Measurements from ENCODE around the gene DCTD.
"Not testable (repeated sequence)": the region's sequence is repeated elsewhere in the genome, so short reads cannot be mapped to it uniquely, and the experiment has no call there.

Gene DCTD

DNA sequence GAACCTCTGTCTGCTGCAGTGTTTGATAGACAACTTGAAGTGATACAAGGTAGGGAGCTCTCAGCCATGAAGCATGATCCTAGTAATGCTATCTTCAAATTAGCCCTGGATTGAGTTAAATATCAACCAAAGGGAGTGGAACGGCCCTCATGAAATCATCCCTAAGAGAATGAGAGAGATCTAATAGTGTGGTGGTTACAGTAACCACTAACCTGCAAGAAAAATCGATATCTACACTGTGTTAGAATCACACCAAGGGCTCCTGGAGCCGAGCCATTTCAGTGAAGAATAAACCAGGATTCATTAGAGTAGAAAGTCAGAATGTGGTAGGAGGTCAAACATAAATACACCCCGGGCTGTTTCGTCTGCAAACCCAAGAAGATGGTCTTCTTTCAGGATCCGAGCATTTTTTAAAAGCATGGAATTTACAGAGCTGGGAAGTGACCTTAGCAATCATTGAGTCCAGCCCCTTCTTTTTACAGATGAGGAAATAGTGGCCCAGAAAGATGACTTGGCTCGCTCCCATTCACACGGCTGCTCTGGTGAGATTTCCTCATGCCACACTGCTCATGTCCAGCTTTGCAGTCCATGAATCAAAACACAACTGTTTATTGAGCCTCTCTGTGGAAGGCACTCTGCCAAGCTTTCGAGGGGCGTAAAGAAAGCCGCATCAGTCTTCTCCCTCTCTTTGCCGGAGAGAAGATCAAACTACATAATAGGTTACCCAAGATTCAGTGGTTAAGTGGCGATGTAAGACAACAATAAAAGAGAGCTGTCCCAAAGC is 5.5 kb upstream of the DCTD start:
- in situ Hi-C loops (cut with MboI; ENCODE audit: low sequenced_read_pairs) = no loop called here

DNA sequence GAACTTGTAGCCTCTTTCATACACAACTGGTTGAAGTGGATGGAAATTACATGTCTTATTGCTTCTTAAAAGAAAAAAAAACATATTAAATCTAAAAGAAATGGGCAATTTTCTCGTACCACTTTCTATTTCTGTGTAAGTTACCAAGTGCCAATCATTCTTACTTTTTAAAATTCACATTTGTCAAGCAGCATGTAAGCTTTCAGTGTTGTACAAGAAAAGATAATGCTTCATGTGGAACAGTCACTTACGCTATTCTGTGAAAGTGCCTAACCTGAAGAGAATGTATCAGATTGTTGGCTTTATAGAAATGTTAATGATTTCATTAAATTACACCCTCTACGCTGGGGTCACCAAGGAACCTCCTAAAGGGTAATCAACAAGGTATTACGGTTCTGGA is 4.4 kb upstream of the DCTD start:
- in situ Hi-C loops (cut with MboI; ENCODE audit: low sequenced_read_pairs) = no loop called here

DNA sequence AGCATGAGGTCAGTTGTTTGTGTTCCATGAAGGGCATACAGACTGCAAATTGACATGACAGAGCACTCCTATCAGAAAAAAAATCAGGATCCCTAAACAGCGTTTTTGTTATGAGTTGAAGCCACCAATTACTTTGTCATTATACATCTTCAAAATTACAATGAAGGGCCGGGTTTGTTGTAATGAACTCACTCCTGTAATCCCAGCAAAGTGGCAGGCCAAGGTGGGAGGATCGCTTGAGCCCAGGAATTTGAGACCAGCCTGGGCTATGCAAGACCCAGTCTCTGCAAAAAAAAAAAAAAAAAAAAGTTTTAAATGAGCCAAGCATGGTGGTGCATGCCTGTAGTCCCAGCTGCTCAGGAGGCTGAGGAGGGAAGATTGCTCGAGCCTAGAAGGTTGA is 3.5 kb upstream of the DCTD start:
- in situ Hi-C loops (cut with MboI; ENCODE audit: low sequenced_read_pairs) = no loop called here

DNA sequence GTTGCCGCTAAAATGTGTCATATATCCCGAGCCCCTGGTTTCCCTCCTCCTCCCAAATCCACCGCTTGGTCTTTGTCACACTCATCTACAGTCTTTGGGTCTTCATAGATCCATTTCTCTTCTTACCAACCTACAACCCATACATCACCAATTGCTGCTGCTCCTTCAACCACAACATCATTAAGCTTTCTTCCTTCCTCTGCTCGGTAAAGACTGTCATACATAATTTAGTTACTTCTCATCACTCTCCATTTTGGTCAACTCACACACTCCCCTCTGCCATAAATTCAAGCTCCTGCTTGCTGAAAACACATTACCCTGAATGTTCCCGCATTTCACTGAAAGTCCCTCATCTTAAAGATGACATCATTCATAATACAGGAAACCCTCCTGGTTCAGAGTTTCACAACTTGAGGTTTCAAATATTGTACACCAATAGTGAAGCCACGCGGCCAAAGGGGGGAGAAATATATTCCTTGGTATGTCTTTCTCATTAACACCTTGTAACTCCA is 1.7 kb upstream of the DCTD start:
- in situ Hi-C loops (cut with MboI; ENCODE audit: low sequenced_read_pairs) = no loop called here

DNA sequence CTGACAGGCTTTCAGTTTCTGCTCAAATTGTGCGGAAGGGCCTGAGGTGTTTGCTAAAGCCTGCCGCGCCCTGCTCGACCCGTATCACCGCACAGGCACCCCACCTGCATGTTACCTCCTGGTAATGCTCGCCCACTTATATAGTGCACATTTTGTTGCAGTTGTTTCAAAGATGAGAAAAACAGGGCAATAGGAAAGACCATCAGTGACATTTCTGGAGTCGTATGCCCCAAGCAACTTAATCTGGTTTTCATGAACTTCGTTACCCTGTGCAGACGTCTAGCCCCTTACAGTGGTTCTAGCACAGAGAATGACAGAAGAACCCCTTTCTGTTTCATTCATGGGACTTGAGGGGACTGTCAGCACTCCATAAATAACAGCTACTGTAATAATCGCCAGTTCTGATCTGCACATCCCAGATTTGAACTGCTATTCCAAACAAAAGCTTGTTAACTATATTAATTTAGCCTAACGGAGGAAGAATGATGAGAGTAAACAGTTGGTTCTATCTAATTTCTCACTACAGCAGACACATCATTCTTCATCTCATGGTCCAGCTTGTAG is 940 bp upstream of the DCTD start:
- in situ Hi-C loops (cut with MboI; ENCODE audit: low sequenced_read_pairs) = no loop called here

DNA sequence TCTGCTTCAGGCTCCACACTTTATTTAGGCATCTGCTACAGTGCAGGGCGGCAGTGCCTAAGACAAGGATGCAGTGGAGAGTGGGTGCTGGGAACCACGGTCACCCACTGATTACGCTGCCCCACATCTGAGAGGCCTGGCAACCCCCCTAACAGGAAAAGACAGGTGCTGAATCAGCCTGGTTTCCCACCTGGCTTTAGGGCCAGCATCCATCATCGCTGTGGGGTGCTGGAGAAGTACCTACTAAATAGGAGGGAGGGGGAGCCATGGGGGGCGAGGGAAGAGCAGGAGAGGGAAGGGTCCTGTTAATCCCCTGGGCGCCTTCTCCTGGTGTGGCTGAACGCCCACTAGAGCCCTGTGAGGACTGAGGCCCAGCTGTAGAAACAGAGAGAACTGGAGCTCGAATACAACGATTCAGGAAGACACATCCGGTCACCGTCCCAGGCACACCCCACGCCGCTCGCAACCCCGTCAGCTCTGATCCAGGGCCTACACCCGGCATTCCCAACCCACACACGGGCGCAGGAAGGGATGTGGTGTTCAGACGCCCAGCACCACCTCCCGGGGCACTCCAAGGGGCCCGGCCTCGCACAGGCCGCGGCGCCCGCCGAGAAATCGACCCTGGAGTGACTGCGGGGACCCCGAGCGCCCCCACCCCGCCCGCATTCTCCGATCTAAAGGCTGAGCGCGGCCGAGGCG is 554 bp downstream of the DCTD start:
- in situ Hi-C loops (cut with MboI; ENCODE audit: low sequenced_read_pairs) = no loop called here

DNA sequence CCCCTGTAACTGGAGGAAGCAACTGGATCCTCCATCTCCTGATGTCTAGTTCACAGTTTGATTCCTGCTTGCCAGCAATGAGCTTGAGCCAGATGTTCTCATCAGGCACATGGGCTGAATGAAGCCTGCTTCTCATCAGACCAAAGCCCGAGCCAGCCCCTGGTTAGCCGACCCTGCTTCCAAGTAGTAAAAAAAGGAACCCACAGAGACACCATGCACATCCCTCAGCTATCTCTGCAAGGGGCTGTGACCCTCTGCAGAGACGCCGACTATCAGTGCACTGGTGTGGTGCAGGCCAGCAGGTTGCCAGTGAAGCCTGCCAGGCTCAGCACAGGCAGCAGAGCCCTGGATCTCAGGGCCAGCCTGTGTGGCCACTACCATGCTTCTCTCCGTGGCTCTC is 2.8 kb downstream of the DCTD start:
- in situ Hi-C loops (cut with MboI; ENCODE audit: low sequenced_read_pairs) = no loop called here

DNA sequence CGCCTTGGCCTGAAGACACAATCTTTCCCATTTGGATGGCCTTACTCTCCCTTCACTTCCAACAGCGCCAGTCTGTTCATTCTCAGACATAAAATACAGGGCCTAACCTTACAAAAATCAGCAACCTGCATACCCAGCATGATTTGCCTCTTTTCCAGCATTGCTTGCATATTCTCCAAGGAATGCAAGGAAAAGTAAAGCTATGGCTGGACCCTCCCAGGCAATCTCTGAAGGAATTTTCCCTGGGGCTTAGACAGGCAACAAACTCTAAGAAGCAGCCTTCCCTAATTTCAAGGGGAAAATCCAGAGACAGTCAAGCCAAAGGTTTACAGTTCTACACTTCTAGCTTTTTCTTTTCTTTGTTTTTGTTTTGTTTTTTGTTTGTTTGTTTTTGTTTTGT is 3.6 kb downstream of the DCTD start:
- in situ Hi-C loops (cut with MboI; ENCODE audit: low sequenced_read_pairs) = no loop called here

DNA sequence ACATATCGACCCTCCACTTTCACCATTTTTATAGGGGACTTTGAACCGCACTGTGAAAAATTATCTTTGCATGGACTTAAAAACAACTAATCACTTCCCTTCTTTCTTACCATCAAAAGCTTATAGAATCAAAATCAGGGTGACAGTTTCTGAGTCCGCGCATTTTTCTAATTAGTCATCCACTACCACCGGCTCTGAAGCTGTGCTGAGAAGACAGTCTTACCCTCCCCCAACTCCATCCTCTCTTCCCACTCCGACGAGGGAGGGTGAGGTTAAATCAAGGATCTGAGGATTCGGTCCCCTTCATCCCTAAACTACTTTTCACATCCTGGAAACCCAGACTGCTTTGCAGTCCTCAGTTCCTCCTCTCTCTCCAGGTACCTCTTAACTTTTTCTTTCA is 4.2 kb downstream of the DCTD start:
- in situ Hi-C loops (cut with MboI; ENCODE audit: low sequenced_read_pairs) = no loop called here

DNA sequence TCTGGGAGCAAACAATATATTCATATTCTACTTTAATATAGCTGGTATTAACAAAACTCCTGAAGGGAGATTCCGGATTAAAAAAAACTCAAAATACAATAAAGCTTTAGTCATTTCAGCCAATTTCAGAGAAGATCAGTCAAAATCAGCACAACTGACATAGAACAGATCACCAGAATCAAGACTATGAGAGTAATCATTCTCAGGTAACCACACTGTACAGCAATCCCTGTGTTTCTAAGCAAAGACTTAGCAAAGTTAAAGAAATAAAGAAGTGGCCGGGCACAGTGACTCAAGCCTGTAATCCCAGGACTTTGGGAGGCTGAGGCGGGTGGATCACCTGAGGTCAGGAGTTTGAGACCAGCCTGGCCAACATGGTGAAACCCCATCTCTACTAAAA is 9.1 kb downstream of the DCTD start:
- in situ Hi-C loops (cut with MboI; ENCODE audit: low sequenced_read_pairs) = no loop called here

DNA sequence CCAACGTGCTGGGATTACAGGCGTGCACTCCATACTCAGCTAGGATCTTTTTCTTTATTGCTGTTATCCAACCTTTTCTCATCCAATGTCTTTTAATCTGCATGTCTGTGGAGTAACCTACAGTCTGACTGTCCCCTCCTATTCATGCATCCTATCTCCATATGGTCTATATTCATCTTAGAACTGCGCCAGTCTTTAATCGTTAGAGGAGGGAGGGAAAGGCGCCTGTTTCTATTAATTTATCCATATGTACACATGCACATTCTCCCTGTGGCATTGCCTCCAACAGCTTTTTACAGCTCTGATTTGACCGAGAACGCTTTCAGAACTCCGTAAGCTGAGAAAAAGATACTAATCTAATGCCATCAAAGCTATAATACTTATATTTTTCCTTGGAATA is 9.8 kb downstream of the DCTD start:
- in situ Hi-C loops (cut with MboI; ENCODE audit: low sequenced_read_pairs) = no loop called here

DNA sequence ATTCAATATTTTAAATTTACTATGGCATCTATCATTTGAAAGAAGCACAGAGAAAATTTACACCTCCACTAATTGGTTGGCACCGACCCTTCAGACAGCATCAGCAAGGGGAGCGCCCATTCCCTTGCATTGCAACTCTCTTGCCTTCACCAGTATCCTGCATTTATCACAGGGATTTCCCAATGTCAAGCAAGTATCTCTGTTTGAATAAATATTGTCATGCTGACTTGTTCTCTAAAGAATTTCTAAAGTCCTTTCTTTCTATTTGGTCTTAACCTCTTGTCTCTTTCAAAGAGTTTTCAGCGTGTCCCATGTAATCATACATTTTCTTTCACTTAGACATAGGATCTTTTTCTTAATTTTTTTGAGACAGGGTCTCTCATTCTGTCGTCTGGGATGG is 10.4 kb downstream of the DCTD start:
- in situ Hi-C loops (cut with MboI; ENCODE audit: low sequenced_read_pairs) = no loop called here

DNA sequence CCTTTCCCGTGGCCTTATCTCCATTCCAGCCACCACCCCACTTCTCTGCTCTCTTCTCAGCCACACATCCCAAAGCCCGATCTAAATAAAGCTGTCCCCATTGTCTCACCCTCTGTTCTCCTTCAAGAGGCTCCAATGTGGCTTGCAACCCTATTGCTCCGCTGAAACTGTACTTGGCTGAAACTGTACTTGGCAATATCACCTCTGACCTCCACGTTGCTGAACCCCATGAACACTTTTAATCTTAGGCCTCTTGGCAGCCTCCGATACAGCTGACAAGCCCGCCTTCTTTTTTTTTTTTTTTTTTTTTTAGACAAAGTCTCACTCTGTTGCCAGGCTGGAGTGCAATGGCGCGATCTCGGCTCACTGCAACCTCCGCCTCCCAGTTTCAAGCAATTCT is 12.1 kb downstream of the DCTD start:
- in situ Hi-C loops (cut with MboI; ENCODE audit: low sequenced_read_pairs) = no loop called here

DNA sequence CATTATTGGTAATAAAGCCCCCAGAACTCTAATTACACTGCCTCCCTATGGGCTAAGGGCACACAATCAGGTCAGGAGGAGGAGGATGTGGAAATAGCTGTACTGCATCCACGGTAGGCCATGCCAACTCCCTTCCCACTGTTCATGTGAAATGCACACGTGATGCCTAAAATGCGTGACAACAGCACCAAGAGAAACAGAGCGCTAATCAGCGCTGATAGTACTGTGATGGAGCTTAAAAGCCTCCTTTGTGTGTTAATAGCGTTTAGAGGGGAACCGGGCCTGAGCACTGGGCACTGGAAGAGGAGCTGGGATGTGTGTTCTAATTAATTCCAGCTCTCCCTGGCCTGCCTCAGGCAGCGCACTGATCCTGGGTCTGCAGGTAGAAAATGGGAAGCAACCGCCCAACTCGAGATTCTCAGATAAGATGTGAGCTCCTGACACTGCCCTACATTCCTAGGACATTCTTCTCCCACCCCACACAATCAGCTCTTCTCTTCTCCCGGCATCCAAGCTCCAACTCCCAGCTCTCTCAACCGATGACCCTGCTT is 12.9 kb downstream of the DCTD start:
- in situ Hi-C loops (cut with MboI; ENCODE audit: low sequenced_read_pairs) = no loop called here

DNA sequence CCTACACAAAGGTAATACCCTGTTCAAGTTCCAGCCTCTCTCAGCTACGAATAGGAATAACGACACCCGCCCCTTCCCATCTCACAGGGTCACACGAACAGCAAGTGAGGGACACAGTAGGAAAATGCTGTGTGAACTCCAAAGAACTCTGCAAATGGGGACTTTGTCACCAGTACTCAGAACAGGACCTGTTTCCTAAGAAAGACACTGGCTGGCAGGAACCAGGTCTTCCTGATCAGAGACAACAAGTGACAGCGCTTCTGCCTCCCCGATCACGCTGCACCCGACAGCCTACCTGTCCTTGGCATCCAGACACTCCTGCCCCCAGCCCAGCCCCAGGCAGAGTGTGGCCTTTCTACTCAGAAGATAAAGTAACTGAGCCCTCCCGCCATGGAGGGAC is 14.2 kb downstream of the DCTD start:
- in situ Hi-C loops (cut with MboI; ENCODE audit: low sequenced_read_pairs) = no loop called here

DNA sequence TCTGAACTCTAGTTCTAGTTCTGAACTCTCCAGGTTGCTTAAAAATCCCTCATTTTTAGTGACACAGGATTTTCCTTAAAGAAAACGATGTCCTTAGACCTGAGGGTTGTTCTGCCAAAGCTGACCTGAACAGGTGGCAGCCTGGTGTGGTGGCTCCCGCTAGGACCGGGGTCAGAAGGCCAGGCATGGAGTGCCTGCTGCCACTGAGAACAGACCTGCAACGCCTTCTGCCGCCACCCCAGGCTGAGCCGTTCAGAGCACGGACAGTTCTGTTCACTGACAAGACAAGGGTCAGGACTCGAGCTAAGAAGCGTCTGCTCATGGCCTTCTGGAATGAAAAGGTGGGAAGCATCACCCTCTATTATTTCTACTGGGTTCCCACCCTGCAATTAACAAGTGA is 15.8 kb downstream of the DCTD start:
- in situ Hi-C loops (cut with MboI; ENCODE audit: low sequenced_read_pairs) = no loop called here

DNA sequence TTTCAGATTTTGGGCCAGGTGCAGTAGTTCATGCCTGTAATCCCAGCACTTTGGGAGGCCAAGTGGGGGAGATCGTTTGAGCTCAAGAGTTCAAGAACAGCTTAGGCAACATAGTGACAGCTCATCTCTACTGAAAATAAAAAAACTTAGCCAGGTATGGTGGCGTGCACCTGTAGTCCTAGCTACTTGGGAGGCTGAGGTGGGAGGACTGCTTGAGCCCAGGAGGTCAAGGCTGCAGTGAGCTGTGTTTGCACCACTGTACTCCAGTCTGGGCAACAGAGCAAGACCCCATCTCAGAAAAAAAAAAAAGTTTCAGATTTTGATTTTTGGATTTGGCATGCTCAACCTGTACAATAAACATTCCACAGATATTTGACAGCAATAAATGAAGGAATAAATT is 17.2 kb downstream of the DCTD start:
- in situ Hi-C loops (cut with MboI; ENCODE audit: low sequenced_read_pairs) = not testable (repeated sequence)

DNA sequence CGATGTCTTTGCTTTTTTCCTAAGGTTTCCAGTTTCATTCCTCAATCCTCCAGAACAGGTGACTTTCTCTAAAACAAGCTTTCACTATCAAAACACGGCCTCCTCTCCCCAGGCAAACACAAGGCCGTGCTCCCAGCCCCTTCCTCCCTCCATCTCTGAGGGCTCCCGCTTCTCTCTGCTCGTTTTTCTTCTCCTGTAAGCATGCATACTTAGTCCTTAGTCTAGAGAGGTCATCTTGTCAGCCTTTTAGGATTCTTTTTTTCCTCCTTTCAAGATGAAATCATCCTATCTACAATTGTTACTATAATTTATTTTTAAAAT is 18.7 kb downstream of the DCTD start:
- in situ Hi-C loops (cut with MboI; ENCODE audit: low sequenced_read_pairs) = no loop called here

DNA sequence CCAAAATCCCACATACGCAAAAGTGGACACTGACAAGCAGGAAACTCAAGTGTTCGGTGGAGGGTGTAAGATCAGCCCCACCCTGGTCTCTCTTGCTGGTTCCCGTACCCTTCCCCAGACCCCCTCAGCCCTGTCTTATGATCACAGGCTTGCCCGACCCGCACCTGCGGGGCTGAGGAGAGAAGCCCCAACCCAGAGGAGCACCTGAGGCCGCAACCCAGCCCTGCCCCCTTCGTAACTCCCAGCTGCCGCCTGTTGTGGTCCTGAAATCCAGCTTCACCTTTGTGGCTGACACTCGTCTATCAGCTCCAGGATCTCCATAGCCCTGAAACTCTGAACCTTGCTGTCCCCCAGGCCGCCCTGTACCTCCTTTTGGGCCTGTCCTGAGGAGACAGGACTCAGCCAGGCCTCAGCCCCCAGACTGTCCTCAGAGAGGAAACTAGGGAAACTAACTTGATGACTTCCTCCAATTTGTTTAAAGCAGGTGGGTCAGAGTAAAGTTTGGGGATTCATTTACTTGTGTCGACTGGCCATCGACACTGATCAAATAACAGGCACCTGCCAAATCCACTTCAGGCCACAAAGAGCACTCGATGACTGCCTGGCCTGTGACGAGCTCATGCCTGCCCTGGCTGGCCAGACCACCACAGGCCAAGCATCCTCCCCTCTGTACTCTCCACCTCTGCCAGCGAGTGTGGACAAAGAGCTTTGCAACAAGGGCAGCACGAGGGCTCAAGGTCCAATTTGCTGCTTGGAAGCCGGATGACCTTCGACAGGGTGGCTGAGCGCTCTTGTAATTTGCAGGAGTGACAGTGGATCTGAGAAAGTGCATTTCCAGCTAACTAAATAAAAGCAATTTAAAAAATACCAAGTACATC is 19.3 kb downstream of the DCTD start:
- in situ Hi-C loops (cut with MboI; ENCODE audit: low sequenced_read_pairs) = no loop called here

DNA sequence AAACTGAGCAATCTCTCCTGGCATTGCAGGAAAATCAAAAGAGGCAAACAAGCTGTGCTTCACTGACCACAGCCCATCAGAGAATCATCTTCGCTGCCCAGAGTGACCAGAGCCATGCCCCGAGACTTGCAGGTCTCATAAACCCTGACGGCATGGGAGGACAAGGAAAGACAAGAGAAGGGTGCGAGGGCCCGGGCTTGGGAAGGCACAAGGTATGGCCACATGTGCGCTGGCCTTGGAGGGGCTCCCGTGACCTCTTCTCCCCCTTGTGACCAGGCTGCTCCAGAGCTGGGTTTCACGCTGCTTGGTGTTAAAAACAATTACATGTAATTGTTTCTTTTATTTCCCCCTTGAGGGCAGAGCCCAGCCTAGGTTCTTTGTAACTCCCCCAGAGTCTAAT is 20.8 kb downstream of the DCTD start:
- in situ Hi-C loops (cut with MboI; ENCODE audit: low sequenced_read_pairs) = no loop called here

DNA sequence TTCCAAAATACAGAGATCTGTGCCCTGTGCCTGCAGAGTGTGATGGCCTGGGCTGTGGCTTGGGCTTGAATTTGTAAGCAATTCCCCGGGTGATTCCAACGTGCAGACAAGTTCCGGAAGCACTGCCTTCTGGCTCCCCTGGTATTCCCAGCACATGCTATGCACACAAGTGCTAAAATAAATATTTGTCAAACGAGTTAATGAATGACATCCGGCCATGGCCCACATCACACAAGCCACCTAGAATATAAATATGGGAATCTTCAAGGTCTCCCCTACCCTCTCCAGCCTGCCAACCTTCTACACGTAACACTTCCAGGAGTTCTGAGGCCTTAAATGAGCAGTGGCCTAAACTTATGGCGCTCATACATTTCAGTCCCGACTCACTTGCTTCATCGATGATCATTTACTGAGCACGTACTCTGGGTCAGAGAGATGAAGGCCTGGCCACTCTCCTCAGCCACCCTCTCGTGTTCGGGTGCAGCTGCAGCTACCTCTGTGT is 21.3 kb downstream of the DCTD start:
- in situ Hi-C loops (cut with MboI; ENCODE audit: low sequenced_read_pairs) = no loop called here

Data from hTERT RPE-1 (cell line).